Colon (tissue), 2 donors: ENCODE results near the gene OR6B3.

Experiments
- FAIRE-seq: peaks from 2 replicates; lab custom pipeline; 2012; peaks lifted over from hg19 to GRCh38; lab: Jason Lieb, UNC
- donor health status: control.
- donor health status: control.

OR6B3 gene

DNA sequence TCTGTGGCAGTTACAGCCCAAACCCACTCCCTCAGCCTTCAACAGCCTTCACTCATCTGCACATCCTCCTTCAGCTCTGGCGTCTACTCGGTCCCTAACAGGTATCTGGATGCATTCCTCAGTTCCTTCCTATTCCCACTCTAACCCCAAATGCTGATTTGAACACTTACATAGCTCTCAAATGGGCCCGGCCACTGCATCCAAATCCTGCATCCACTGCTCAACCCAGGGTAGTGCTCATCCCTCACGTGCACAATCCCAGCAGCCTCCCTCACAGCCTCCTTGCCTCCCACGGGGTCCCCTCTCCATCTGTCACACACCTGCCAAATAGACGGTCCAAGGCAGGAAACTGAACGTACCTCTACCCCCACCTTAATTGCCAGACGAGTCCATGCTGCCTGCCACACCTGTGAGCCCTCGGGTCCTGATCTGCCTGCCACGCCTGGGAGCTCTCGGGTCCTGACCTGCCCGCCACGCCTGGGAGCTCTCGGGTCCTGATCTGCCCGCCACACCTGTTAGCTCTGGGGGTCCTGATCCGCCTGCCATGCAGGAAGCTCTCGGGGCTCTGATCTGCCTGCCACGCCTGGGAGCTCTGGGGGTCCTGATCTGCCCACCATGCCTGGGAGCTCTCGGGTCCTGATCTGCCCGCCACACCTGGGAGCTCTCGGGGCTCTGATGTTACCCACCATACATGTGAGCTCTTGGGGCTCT is 9.9 kb downstream of the OR6B3 start:
- FAIRE-seq = no peak

DNA sequence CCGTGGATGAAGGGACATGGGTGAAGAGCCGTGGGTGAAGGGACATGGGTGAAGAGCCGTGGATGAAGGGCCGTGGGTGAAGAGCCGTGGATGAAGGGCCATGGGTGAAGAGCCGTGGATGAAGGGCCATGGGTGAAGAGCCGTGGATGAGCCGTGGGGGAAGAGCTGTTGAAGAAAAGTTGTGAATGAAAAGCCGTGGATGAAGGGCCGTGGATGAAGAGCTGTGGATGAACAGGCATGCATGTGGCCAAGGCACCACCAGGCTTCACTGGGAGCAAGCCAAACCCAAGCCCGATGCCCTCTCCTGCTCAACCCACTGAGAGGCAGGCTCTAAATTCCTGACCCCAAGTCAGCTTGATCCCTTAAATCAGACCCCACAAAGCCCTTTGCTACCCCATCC is 10.6 kb downstream of the OR6B3 start:
- FAIRE-seq = no peak

DNA sequence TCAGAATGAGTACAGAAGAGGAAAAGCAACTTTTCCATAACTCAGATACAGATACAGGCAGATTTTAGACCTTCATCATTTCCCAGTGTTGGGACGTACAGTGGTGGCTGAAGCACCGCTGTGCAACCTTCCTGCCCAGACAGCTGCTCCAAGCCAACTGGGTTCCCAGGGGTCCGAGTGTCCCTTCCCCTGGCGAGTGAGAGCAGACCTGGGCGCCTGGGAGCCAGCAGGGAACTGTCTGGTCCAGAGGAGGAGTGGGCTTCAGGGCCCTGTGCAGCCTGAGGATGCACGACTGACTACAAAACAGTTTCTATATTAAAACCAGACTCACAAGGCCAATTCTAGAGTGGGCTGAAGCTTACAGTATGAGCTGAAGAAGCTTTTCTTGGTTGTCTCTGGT is 12.0 kb downstream of the OR6B3 start:
- no peak for FAIRE-seq

DNA sequence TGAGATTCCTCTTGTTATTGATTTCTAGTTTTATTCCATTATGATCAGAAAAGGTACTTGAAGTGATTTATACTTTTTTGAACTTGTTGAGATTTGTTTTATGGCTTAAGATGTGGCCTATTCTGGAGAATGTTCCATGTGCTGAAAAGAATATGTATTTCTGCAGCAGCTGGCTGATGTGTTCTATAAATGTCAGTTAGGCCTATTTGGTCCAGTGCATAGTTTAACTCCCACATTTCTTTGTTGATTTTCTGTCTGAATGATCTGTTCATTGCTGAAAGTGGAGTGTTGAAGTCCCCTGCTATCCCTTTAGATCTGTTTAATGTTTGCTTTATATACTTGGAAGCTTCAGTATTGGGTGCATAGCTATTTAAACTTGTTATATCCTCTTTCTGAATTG is 16.0 kb downstream of the OR6B3 start:
- no peak for FAIRE-seq

DNA sequence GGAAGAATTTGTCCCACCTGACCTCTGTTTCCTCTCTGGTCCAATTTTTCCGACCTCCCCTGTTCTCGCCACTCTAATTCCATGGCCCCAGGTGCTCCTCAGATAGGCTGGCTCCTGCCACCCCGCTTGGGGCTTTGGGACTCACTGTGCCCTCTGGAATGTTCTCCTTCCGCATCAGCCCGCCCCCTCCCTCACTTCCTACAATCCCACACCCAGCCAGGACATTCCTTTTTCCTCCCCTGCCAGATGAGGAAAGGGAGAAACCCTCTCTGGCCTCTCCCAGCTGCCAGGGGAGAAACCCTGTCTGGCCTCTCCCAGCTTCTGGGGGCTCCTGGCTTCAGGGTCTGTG is 20.0 kb downstream of the OR6B3 start:
- no peak for FAIRE-seq

DNA sequence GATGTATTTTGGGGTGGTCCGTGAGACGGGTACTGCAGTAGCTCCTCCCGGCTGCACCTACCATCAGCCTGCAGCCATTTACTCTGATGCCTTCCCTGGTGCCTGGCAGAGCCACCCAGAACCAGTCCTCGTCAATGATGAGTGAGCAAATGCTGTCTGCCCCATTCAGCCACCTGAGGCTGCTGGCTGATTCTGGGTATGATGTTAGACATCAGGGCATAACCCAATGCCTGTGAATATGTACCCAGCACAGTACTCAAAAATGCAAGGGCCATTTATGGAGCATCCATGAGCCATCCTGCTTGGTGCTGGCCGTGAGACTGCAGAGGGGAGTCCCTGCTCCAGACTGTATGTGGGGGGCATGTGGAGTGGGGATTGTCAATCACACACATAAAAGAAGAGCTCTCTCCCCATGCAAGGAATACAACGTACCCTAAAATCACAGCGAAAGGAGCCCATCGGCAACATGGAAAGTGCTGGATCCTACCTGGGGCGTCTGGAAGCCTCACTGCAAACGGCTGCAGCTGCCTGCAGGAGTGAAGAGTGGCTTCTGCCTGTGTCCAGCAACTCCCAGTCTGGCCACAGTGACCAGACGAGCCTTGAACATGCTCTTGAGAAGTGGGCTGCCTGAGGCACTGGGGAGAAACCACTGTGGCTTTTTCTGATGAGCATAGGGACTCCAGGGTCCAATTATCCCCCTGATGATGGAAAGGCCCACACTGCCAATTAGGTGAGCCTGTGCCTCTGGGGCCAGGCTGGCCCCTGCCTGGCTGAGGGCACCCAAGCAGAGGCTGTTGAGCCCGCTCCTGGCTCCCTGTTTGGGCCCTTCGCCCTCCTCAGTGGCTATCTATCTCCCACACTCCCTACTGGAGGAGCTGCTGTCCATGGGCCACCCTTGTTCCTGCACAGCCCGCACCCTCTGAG is 20.7 kb downstream of the OR6B3 start:
- no peak for FAIRE-seq

DNA sequence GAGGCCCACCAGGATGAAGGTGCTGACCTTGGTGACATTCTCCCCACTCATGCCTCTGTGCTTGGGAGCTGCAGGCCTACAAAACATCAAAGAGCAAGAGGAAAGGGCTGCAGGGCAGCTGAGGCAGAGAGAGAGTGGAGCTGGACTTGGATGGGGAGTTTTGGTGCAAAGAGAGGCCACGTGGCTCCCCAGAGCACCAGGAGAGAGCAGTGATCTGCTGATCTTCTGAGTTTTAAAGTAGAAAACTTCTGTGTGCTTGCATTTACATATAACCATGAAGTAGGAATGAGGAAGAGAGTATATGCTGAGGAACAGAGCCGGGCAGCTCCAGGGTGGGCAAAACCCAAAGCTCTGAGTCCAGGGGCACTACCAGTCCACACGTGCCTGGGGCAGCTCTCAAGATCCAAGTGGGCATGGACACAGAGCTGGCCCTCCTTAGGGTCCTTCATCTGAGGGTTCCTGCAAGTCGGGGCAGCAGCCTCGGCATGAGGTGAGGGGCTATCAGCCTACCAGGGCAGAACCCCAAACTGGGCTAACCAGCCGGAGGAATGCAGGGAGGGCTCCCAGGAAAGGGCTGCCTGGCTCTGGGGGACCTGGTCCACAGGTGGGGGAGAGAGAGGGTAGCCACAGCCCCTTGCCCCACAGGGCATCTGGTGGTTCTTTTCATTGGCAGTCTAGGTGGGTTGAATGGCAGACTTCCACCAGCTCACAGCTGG is 22.8 kb downstream of the OR6B3 start, which contains the start of gene OR6B2:
Gene OR6B2 (minus strand): TSS at position 51 of the 716 bp plus-strand sequence. CDS start 0 bp downstream, at position 51.
- FAIRE-seq = no peak

DNA sequence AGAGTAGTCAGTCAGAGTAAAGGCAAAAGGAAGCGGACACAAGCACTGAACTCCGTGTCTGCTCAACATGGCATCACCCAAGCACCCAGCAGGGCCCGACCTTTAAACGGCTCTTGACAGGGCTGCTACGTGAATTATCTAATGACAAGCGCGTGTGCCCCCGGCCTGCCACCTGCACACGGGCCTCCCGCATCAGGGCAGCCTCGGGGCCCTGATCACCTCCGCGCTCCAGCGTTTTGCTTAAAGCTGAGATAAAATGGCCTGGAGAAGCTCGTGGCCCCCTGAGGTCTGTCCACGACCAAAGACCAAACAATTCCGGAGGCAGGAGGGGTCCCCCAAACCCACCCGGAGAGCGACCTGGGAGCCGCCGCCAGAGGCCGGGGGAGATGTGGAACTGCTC is 28.6 kb downstream of the OR6B3 start:
- FAIRE-seq = no peak

DNA sequence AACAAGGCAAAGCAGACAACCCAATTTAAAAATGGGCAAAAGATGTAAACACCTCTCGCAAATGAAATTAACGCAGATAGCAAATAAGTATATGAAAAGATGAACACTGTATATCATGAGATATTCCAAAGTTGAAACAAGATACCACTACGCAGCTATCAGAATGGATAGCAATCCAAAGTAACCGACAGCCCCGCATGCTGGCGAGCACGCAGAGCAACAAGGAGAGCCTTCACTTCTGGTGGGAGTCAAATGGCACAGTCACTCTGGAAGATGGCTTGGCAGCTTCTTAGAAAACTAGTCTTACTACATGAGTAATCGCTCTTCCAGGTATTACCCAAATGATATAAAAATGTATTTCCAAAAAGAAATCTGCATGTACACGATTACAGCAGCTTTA is 29.5 kb downstream of the OR6B3 start:
- no peak for FAIRE-seq

DNA sequence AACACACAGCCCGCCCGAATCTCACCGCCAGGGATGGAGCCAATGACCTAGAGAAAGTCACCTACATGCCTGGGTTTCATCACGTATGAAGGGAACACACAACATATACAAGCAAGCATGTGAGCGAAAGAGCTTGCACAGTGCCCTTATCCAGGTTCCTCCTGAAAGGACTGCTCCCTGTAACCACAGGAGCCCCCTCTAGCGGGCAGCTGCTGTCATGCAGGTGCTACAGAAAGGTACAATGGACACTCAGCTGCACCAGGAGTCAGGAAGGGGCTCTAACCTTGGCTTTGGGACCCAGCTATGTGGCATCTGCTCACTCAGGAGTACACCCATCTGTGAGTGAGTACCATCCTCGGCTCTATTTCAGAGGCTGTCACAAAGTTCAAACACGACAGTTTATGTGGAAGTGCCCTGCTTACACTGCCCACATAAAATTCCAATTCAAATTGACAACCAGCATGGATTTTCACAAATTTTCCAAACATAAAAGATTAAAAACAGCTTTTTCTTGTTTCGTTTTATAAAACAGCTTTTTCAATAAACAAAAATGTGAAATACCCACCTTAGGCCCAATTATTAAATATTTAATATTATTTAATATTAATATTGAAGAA is 31.7 kb downstream of the OR6B3 start:
- FAIRE-seq = no peak

DNA sequence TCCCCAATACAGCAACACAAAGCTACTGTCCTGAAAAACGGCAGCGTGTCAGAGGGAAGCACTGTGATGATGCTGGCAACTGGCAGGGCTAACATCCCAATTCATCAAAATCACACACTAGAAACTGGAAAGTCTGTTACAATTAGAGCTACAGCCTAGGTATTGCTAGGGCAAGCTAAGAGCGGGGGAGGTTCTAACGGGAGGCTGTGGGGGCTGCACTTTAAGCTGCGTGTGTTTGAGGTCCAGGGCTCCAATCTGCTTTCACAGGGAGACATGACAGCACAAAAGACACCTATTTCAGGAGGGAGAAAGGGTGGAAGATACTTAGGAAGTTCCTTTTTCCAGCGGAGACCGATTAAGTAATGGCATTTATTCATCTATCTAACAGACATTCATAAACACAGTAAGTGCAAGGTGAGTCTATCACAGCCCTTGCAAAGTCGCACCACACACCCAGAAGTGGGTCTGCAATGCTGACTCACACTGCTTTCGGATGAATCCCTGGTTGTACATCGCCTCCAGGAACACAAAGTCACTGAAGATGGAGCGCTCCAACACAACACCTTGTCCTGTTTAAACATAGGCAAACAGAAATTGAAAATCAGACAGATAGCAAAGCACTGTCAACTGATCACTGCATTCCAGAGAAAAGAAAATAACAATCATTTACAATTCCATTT is 35.1 kb downstream of the OR6B3 start:
- no peak for FAIRE-seq

DNA sequence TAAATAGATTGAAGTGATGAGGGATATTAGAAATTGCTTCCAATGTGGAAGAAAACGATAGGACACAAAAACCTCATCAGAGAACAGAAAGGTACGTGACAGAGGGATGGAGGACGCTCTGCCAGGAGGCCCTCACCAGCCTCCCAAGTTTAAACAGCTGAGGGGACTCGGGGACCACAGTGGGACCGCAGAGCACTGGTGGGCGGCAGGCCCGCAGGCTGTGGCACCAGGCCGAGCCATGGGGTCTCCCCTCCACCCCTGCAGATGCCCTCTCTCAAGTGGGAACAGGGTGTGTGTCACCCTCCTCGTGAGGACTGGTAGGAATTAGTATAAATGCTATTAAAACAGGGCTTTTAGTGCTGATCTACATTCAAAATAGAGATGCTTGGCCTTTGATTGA is 39.0 kb downstream of the OR6B3 start:
- FAIRE-seq = no peak

DNA sequence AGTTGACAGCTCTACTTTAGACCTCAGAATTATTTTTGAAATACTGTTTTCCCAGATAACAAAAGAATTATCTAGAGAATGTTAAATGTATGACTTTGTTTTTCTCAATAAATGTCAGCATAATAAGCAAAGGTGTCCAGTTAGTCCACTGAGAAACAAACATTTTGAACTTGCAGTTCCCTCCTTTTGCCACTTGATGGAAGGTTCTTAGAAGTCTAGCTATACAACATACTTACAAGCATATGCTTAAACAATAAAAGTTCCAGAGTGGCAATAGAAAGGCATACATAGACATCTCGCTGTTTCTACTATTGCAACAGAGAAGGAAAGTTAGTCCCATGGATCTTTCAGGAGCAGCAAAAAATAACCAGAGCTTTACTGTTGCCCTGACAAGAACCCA is 40.0 kb downstream of the OR6B3 start:
- FAIRE-seq = no peak

DNA sequence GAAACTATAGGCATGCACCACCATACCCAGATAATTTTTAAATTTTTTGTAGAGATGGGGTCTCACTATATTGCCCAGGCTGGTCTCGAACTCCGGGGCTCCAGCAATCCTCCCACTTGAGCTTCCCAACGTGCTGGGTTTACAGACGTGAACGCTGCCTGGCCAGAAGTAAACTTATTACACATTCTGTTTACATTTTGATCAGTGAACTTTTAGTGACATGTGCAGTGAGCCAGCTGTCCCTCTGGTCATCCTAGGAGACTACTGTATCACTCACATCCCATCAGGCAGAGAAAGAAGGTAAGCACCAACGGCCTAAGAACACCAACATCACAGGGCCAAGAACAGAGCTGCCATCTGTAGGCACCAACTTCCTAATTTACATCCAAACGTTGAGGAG is 50.3 kb downstream of the OR6B3 start:
- no peak for FAIRE-seq

DNA sequence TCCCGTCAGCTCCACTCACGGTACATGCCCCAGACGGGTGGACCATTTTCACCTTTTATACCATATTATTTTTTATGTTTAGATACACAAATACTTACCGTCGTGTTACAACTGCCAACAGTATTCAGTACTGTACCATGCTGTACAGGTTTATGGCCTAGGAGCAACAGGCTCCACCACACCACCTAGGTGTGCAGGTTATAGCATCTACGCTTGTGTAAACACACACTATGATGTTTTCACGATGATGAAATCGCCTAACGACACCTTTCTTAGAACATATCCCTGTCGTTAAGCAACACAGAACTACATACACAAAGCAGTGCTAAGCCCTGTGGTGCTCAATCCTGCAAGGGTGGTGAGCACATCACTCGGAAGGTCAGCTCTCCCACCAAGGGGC is 52.6 kb downstream of the OR6B3 start:
- no peak for FAIRE-seq

DNA sequence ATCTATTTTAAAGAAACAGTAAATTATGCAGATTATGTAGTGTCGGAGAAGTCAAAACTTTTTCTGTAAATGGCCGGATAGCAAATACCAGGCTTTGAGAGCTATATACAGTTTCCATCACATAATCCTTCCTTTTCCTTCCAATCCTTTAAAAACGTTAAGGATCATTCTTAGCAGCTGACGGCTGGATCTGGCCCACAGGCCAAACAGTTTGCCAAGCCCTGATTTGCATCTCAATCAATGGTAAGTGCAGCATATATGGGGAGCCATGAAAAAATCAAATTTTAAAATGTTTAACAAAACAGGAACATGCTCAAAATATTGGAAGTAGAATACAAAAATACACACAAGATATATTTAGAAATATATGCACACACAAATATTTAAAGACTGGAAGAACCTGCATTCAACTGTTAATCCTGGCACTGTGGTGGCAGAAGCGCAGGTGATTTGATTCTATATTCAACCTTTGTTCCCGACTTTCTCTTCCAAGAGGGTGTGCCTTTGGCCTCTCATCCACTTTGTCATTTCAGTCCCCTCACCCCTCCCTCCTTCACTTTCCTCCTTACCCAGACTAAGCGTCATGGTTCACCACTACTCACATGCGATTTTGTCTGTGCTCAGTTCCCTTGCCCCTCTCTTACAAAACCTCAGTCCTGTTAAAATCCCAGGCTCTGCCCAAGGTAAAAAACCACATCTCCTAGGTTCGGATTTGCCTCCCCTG is 55.5 kb downstream of the OR6B3 start:
- FAIRE-seq = no peak
